HepG2 (cell line): ENCODE data around the gene ANO3. TPM values are rescaled to one million over a fixed set of nuclear protein-coding genes. Genes with fewer than 3 reads are reported as not detected.

ENCODE experiments used
- ATAC-seq: fragments of 200-7000 bp; cut with Tn5 transposase; 3 replicates; pipeline ENCODE4 v1.9.1; 2020; ENCODE audit warnings: mild to moderate bottlenecking, moderate library complexity
- BruUV-seq: library from RNA; stranded (reverse); fragments of 400-500 nt; replicated peaks from 2 replicates; lab custom pipeline; 2021; lab: Mats Ljungman, UMichigan
- CTCF ChIA-PET: fragments of 300-600 bp; formaldehyde crosslinking; extraction: SDS; loops from one replicate; lab custom pipeline; 2021; ENCODE audit warnings: low total read pairs, inconsistent platforms, low intra/inter-chr PET ratio; lab: Yijun Ruan, JAX
- POLR2A ChIA-PET: fragments of 350-600 bp; sonication (Branson Sonifier 250); formaldehyde crosslinking; loops from one replicate; lab custom pipeline; 2020; ENCODE audit warnings: antibody characterized with exemption, inconsistent platforms; lab: Yijun Ruan, JAX
- DNase-seq: peaks from one replicate; pipeline ENCODE4 v3.0.0-alpha.2; 2015; ENCODE audit warnings: low spot score
- FAIRE-seq: peaks from 3 replicates; lab custom pipeline; 2011; peaks lifted over from hg19 to GRCh38; lab: Jason Lieb, UNC
- H2AFZ ChIP-seq: one replicate; pipeline ENCODE4 v1.6.1; 2011; ENCODE audit warnings: low read length, inconsistent platforms
- H3K27ac ChIP-seq: fragments of 300-600 bp; 3 replicates; pipeline ENCODE4 v1.8.0; 2011; ENCODE audit warnings: mixed run types, mild to moderate bottlenecking, mixed read lengths, low read length, inconsistent platforms; ENCODE audit not compliant: insufficient read depth; ENCODE audit errors: extremely low read length
- H3K27me3 ChIP-seq, 2 experiments: fragments of 200-600 bp in 1 of 2; 2 replicates in 1 of 2; 3 replicates in 1 of 2; pipeline versions ENCODE4 v1.6.0 to v1.8.0; 2011; ENCODE audit warnings: low read length in 2 of 2, mild to moderate bottlenecking in 2 of 2, moderate library complexity in 2 of 2, inconsistent platforms in 1 of 2; ENCODE audit not compliant: insufficient read depth in 2 of 2, control insufficient read depth in 1 of 2
- H3K36me3 ChIP-seq, 2 experiments: fragments of 200-600 bp in 1 of 2; replicated peaks in 1 of 2; 2 replicates in 1 of 2; 3 replicates in 1 of 2; pipeline versions ENCODE4 v1.5.1 to v1.8.0; 2011; ENCODE audit warnings: low read length in 2 of 2, inconsistent platforms in 1 of 2; ENCODE audit not compliant: insufficient read depth in 2 of 2, control insufficient read depth in 1 of 2
- H3K4me1 ChIP-seq: 2 replicates; pipeline ENCODE4 v1.5.1; 2012; ENCODE audit warnings: low read length, inconsistent platforms; ENCODE audit not compliant: insufficient read depth
- H3K4me2 ChIP-seq: 2 replicates; pipeline ENCODE4 v1.6.0; 2011; ENCODE audit warnings: low read depth, low read length, inconsistent platforms
- H3K4me3 ChIP-seq, 3 experiments: fragments of 200-600 bp in 1 of 3; sonication (generic), shearing (Covaris generic) in 1 of 3; replicated peaks in 1 of 3; 2 replicates each; pipeline ENCODE4 v1.5.1; 2011 to 2016; ENCODE audit warnings: low read length in 3 of 3, inconsistent platforms in 2 of 3, low read depth in 2 of 3, mild to moderate bottlenecking in 2 of 3, control low read depth in 1 of 3, mixed read lengths in 1 of 3; ENCODE audit not compliant: insufficient read depth in 1 of 3
- H3K79me2 ChIP-seq: one replicate; pipeline ENCODE4 v1.6.1; 2011; ENCODE audit warnings: low read length, inconsistent platforms; ENCODE audit not compliant: insufficient read depth
- H3K9ac ChIP-seq: 2 replicates; pipeline ENCODE4 v1.6.0; 2011; ENCODE audit warnings: mild to moderate bottlenecking, low read depth, low read length, inconsistent platforms; ENCODE audit not compliant: insufficient read depth
- H3K9me3 ChIP-seq: 2 replicates; pipeline ENCODE4 v1.5.1; 2012; ENCODE audit warnings: mild to moderate bottlenecking, low read length
- H4K20me1 ChIP-seq: 2 replicates; pipeline ENCODE4 v1.6.0; 2011; ENCODE audit warnings: inconsistent platforms, mild to moderate bottlenecking, low read length, moderate library complexity; ENCODE audit not compliant: insufficient read depth
- DMAP1 ChIP-seq: IDR thresholded peaks from 2 replicates; pipeline ENCODE4 v1.6.1; 2016
- FOXP1 ChIP-seq, 2 experiments: fragments of 450-650 bp in 1 of 2; IDR thresholded peaks; 2 replicates each; pipeline ENCODE4 v1.6.1; 2017 to 2018; ENCODE audit warnings: antibody characterized with exemption in 1 of 2
- GTF2F1 ChIP-seq: fragments of 150-350 bp; IDR thresholded peaks from 2 replicates; pipeline ENCODE4 v1.6.1; 2014; ENCODE audit warnings: low read length
- KLF6 ChIP-seq: IDR thresholded peaks from 2 replicates; pipeline ENCODE4 v1.8.0; 2016; ENCODE audit warnings: missing biosample characterization, missing genetic modification reagents
- MTA1 ChIP-seq: sonication (generic); formaldehyde crosslinking; IDR thresholded peaks from 2 replicates; pipeline ENCODE4 v1.4.0; 2020; ENCODE audit warnings: missing genetic modification reagents, mild to moderate bottlenecking, borderline replicate concordance
- YEATS4 ChIP-seq: sonication (generic); formaldehyde crosslinking; IDR thresholded peaks from 2 replicates; pipeline ENCODE4 v1.4.0; 2020; ENCODE audit warnings: missing genetic modification reagents, borderline replicate concordance
- ZFP82 ChIP-seq: sonication (generic); formaldehyde crosslinking; IDR thresholded peaks from 2 replicates; pipeline ENCODE4 v1.5.1; 2020; ENCODE audit warnings: mild to moderate bottlenecking, missing genetic modification reagents, borderline replicate concordance
- ZNF232 ChIP-seq: sonication (generic); formaldehyde crosslinking; IDR thresholded peaks from 2 replicates; pipeline ENCODE4 v1.4.0; 2020; ENCODE audit warnings: missing genetic modification reagents, borderline replicate concordance
- ZNF546 ChIP-seq: sonication (generic); formaldehyde crosslinking; conservative IDR thresholded peaks from 2 replicates; pipeline ENCODE4 v1.8.1; 2023; ENCODE audit warnings: mild to moderate bottlenecking, missing genetic modification reagents
- in situ Hi-C: cut with HindIII; loops from 2 replicates; pipeline ENCODE4 v1.10.0; 2017; ENCODE audit warnings: low pct_unique_long_range_greater_than_20kb; ENCODE audit not compliant: extremely low pct_ligation_motif_present
- intact Hi-C: fragments of 100-400 bp; cut with micrococcal nuclease; formaldehyde crosslinking; loops from one replicate; pipeline ENCODE4 v1.10.0; 2022; ENCODE audit not compliant: unreplicated experiment
- polyA plus RNA-seq, 8 experiments: library from polyadenylated mRNA; depleted of rRNA in 3 of 8; stranded (reverse) in 7 of 8; unstranded in 1 of 8; fragments of >200 nt; fragmentation: Illumina TruSeq in 4 of 8; extraction: Trizol in 4 of 8; gene quantifications; 2 replicates each; pipeline versions ENCODE4 v1.2.1 to v1.2.3, GENCODE V29; 2011 to 2016; ENCODE audit warnings: low read depth in 4 of 8, missing spikeins in 1 of 8, mixed read lengths in 1 of 8; ENCODE audit not compliant: insufficient read depth in 1 of 8
- total RNA-seq, 5 experiments: library from RNA; depleted of rRNA; stranded (reverse); fragments of >200 nt; fragmentation: Illumina TruSeq; extraction: Trizol; gene quantifications; 2 replicates each; pipeline ENCODE4 v1.2.3, GENCODE V29; 2016; ENCODE audit warnings: low read depth in 1 of 5
- TF ChIP-seq, protein P1 (sequence below): sonication (generic); formaldehyde crosslinking; IDR thresholded peaks from 2 replicates; pipeline ENCODE4 v1.4.0; 2020; ENCODE audit warnings: missing genetic modification reagents
- TF ChIP-seq, protein P2 (sequence below): sonication (generic); formaldehyde crosslinking; IDR thresholded peaks from 2 replicates; pipeline ENCODE4 v1.5.0; 2020; ENCODE audit warnings: mild to moderate bottlenecking, missing genetic modification reagents, borderline replicate concordance

The ANO3 gene
- total and polyA plus RNA-seq, 2 of the 13 experiments (the other 11 are each of a cell fraction or from before 2014, with no cell fraction given): 0.17 to 0.44 TPM

DNA sequence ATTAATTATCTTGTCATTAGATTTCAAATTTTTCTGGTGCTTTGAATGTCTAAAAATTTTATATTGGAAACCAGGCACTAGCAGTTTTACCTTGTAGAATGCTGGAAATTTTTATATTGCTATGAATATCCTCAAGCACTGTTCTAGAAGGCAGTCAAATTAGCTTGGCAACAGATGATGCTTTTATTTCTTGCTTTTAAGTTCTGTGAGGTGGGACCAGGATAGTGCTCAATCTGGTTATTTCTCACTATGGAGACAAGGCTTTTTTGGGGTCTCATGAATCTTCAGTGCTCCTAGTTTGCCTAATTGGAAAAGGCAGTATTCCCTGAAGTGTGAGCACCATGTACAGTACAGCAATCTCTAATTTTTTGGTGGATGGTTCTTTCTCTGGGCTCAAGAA is 27.1 kb downstream of the ANO3 start:
- Histone ChIP-seq H3K27ac (no peak overlapping the region), H3K4me2 (no peak overlapping the region), H3K9me3 (peaks cover 8% of the 10 kb centered on the region; the same call in 1 of the 2 replicates), H2AFZ (no peak overlapping the region), H3K9ac (no peak overlapping the region), H3K36me3 (no peaks in the 10 kb centered on the region), H3K4me1 (no peaks in the 10 kb centered on the region), H4K20me1 (no peaks in the 10 kb centered on the region), H3K4me3 (no peak overlapping the region), H3K27me3 (no peaks in the 10 kb centered on the region), H3K79me2 (no peaks in the 10 kb centered on the region)
- DNase-seq: no peak
- in situ Hi-C loops: no loop called here
- FAIRE-seq: no peak
- ATAC-seq: no peak
- intact Hi-C loops: no loop called here
- ChIA-PET CTCF (no interaction called here), POLR2A (no interaction called here)
- BruUV-seq: no TSS peak
- TF ChIP-seq, protein P1, sequence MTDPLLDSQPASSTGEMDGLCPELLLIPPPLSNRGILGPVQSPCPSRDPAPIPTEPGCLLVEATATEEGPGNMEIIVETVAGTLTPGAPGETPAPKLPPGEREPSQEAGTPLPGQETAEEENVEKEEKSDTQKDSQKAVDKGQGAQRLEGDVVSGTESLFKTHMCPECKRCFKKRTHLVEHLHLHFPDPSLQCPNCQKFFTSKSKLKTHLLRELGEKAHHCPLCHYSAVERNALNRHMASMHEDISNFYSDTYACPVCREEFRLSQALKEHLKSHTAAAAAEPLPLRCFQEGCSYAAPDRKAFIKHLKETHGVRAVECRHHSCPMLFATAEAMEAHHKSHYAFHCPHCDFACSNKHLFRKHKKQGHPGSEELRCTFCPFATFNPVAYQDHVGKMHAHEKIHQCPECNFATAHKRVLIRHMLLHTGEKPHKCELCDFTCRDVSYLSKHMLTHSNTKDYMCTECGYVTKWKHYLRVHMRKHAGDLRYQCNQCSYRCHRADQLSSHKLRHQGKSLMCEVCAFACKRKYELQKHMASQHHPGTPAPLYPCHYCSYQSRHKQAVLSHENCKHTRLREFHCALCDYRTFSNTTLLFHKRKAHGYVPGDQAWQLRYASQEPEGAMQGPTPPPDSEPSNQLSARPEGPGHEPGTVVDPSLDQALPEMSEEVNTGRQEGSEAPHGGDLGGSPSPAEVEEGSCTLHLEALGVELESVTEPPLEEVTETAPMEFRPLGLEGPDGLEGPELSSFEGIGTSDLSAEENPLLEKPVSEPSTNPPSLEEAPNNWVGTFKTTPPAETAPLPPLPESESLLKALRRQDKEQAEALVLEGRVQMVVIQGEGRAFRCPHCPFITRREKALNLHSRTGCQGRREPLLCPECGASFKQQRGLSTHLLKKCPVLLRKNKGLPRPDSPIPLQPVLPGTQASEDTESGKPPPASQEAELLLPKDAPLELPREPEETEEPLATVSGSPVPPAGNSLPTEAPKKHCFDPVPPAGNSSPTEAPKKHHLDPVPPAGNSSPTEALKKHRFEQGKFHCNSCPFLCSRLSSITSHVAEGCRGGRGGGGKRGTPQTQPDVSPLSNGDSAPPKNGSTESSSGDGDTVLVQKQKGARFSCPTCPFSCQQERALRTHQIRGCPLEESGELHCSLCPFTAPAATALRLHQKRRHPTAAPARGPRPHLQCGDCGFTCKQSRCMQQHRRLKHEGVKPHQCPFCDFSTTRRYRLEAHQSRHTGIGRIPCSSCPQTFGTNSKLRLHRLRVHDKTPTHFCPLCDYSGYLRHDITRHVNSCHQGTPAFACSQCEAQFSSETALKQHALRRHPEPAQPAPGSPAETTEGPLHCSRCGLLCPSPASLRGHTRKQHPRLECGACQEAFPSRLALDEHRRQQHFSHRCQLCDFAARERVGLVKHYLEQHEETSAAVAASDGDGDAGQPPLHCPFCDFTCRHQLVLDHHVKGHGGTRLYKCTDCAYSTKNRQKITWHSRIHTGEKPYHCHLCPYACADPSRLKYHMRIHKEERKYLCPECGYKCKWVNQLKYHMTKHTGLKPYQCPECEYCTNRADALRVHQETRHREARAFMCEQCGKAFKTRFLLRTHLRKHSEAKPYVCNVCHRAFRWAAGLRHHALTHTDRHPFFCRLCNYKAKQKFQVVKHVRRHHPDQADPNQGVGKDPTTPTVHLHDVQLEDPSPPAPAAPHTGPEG (CRISPR knock-in tag): no peak
- TF ChIP-seq GTF2F1 (no peak), MTA1 (CRISPR knock-in tag) (no peak), KLF6 (no peak), ZNF232 (CRISPR knock-in tag) (no peak), DMAP1 (no peak), ZFP82 (CRISPR knock-in tag) (no peak), FOXP1 (IDR thresholded peaks at IDR 0.05) (no peak), FOXP1 (CRISPR knock-in tag; IDR thresholded peaks at IDR 0.05) (no peak), YEATS4 (CRISPR knock-in tag) (no peak), ZNF546 (no peak)
- TF ChIP-seq, protein P2, sequence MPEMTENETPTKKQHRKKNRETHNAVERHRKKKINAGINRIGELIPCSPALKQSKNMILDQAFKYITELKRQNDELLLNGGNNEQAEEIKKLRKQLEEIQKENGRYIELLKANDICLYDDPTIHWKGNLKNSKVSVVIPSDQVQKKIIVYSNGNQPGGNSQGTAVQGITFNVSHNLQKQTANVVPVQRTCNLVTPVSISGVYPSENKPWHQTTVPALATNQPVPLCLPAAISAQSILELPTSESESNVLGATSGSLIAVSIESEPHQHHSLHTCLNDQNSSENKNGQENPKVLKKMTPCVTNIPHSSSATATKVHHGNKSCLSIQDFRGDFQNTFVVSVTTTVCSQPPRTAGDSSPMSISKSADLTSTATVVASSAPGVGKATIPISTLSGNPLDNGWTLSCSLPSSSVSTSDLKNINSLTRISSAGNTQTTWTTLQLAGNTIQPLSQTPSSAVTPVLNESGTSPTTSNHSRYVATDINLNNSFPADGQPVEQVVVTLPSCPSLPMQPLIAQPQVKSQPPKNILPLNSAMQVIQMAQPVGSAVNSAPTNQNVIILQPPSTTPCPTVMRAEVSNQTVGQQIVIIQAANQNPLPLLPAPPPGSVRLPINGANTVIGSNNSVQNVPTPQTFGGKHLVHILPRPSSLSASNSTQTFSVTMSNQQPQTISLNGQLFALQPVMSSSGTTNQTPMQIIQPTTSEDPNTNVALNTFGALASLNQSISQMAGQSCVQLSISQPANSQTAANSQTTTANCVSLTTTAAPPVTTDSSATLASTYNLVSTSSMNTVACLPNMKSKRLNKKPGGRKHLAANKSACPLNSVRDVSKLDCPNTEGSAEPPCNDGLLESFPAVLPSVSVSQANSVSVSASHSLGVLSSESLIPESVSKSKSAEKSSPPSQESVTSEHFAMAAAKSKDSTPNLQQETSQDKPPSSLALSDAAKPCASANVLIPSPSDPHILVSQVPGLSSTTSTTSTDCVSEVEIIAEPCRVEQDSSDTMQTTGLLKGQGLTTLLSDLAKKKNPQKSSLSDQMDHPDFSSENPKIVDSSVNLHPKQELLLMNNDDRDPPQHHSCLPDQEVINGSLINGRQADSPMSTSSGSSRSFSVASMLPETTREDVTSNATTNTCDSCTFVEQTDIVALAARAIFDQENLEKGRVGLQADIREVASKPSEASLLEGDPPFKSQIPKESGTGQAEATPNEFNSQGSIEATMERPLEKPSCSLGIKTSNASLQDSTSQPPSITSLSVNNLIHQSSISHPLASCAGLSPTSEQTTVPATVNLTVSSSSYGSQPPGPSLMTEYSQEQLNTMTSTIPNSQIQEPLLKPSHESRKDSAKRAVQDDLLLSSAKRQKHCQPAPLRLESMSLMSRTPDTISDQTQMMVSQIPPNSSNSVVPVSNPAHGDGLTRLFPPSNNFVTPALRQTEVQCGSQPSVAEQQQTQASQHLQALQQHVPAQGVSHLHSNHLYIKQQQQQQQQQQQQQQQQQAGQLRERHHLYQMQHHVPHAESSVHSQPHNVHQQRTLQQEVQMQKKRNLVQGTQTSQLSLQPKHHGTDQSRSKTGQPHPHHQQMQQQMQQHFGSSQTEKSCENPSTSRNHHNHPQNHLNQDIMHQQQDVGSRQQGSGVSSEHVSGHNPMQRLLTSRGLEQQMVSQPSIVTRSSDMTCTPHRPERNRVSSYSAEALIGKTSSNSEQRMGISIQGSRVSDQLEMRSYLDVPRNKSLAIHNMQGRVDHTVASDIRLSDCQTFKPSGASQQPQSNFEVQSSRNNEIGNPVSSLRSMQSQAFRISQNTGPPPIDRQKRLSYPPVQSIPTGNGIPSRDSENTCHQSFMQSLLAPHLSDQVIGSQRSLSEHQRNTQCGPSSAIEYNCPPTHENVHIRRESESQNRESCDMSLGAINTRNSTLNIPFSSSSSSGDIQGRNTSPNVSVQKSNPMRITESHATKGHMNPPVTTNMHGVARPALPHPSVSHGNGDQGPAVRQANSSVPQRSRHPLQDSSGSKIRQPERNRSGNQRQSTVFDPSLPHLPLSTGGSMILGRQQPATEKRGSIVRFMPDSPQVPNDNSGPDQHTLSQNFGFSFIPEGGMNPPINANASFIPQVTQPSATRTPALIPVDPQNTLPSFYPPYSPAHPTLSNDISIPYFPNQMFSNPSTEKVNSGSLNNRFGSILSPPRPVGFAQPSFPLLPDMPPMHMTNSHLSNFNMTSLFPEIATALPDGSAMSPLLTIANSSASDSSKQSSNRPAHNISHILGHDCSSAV (CRISPR knock-in tag): no peak
